KMS-11 (cell line): ENCODE data around the gene UBE2F.

Source experiments
- H2AFZ ChIP-seq: fragments of 200-600 bp; sonication (generic); 2 replicates; pipeline ENCODE4 v1.6.1; 2016; ENCODE audit warnings: antibody characterized with exemption, mixed run types, low read depth
- H3K27ac ChIP-seq: fragments of 200-600 bp; sonication (generic); 2 replicates; pipeline ENCODE4 v1.6.1; 2016; ENCODE audit warnings: mild to moderate bottlenecking, mixed run types
- H3K27me3 ChIP-seq: fragments of 200-600 bp; sonication (generic); 2 replicates; pipeline ENCODE4 v1.6.1; 2017; ENCODE audit warnings: mild to moderate bottlenecking, low read depth, mixed run types, moderate library complexity; ENCODE audit not compliant: insufficient read depth
- H3K36me3 ChIP-seq: fragments of 200-600 bp; sonication (generic); 2 replicates; pipeline ENCODE4 v1.6.1; 2017; ENCODE audit warnings: mild to moderate bottlenecking, mixed run types; ENCODE audit not compliant: insufficient read depth
- H3K4me1 ChIP-seq: fragments of 200-600 bp; sonication (generic); 2 replicates; pipeline ENCODE4 v1.6.1; 2016; ENCODE audit warnings: mild to moderate bottlenecking, low read depth, mixed run types; ENCODE audit not compliant: poor library complexity, severe bottlenecking
- H3K4me2 ChIP-seq: fragments of 200-600 bp; sonication (generic); 2 replicates; pipeline ENCODE4 v1.7.0; 2016; ENCODE audit warnings: mild to moderate bottlenecking, mixed run types
- H3K4me3 ChIP-seq: fragments of 200-600 bp; sonication (generic); IDR thresholded peaks from 2 replicates; pipeline ENCODE4 v1.6.1; 2017; ENCODE audit warnings: low read depth, low read length, mixed read lengths; ENCODE audit not compliant: insufficient read depth
- H3K79me2 ChIP-seq: fragments of 200-600 bp; sonication (generic); 2 replicates; pipeline ENCODE4 v1.6.1; 2016; ENCODE audit warnings: low read depth, mixed run types; ENCODE audit not compliant: insufficient read depth
- H3K9ac ChIP-seq: fragments of 200-600 bp; sonication (generic); 2 replicates; pipeline ENCODE4 v1.6.1; 2016; ENCODE audit warnings: mild to moderate bottlenecking, mixed run types
- H4K20me1 ChIP-seq: fragments of 200-600 bp; sonication (generic); 2 replicates; pipeline ENCODE4 v1.6.1; 2016; ENCODE audit warnings: mild to moderate bottlenecking, mixed run types; ENCODE audit not compliant: insufficient read depth
- CTCF ChIP-seq: fragments of 200-600 bp; sonication (generic); conservative IDR thresholded peaks from 2 replicates; pipeline ENCODE4 v1.6.1; 2017; ENCODE audit warnings: low read depth, mild to moderate bottlenecking, antibody characterized with exemption, low read length, moderate library complexity, mixed read lengths

UBE2F gene

GRCh38 chr2:237968048-237968862 lies 1.4 kb downstream of the UBE2F start:
- Histone ChIP-seq H2AFZ (no peak overlapping the region), H3K79me2 (peaks cover 26% of the 10 kb centered on the region; the same call in 1 of the 2 replicates), H3K27me3 (no peaks in the 10 kb centered on the region)

GRCh38 chr2:237971661-237972060 lies 4.8 kb downstream of the UBE2F start:
- Histone ChIP-seq H3K4me1 (no peaks in the 10 kb centered on the region), H4K20me1 (no peaks in the 10 kb centered on the region), H3K36me3 (no peaks in the 10 kb centered on the region), H3K79me2 (peaks cover 26% of the 10 kb centered on the region; the same call in 1 of the 2 replicates), H3K27me3 (no peaks in the 10 kb centered on the region), H3K4me3 (no peak overlapping the region), H3K4me2 (no peak overlapping the region), H3K27ac (no peak overlapping the region), H2AFZ (no peak overlapping the region), H3K9ac (no peak overlapping the region)
- TF ChIP-seq CTCF: no peak

More at GRCh38 chr2:237968048-237968862, 1.4 kb downstream of the UBE2F start:
- Histone ChIP-seq H3K4me2 (peak overlapping the region; percentile 94), H4K20me1 (no peaks in the 10 kb centered on the region), H3K36me3 (no peaks in the 10 kb centered on the region), H3K9ac (no peak overlapping the region; the same call in 1 of the 2 replicates), H3K4me1 (peaks cover 4% of the 10 kb centered on the region), H3K4me3 (no peak overlapping the region), H3K27ac (no peak overlapping the region)
- TF ChIP-seq CTCF: no peak

GRCh38 chr2:237972211-237972610 lies 5.4 kb downstream of the UBE2F start:
- peaks cover 26% of the 10 kb centered on the region; the same call in 1 of the 2 replicates for H3K79me2 ChIP-seq
- no peaks in the 10 kb centered on the region for H4K20me1 ChIP-seq
- TF ChIP-seq CTCF: no peak
- no peak overlapping the region for H2AFZ ChIP-seq
- no peak overlapping the region for H3K27ac ChIP-seq
- H3K36me3 ChIP-seq: no peaks in the 10 kb centered on the region
- no peak overlapping the region for H3K4me2 ChIP-seq
- no peak overlapping the region for H3K9ac ChIP-seq
- no peaks in the 10 kb centered on the region for H3K4me1 ChIP-seq
- H3K27me3 ChIP-seq: no peaks in the 10 kb centered on the region
- no peak overlapping the region for H3K4me3 ChIP-seq

GRCh38 chr2:237972936-237973335 lies 6.1 kb downstream of the UBE2F start:
- no peak overlapping the region for H2AFZ ChIP-seq
- TF ChIP-seq CTCF: no peak
- H3K4me2 ChIP-seq: no peak overlapping the region
- H4K20me1 ChIP-seq: no peaks in the 10 kb centered on the region
- H3K4me3 ChIP-seq: no peak overlapping the region
- H3K79me2 ChIP-seq: peaks cover 23% of the 10 kb centered on the region; the same call in 1 of the 2 replicates
- H3K9ac ChIP-seq: no peak overlapping the region
- H3K27ac ChIP-seq: no peak overlapping the region
- no peaks in the 10 kb centered on the region for H3K27me3 ChIP-seq
- no peaks in the 10 kb centered on the region for H3K36me3 ChIP-seq
- no peaks in the 10 kb centered on the region for H3K4me1 ChIP-seq
